Renal cortex interstitium (tissue), 11 donors: ENCODE measurements around the gene HNRNPH1. TPM values are rescaled to one million over a fixed set of nuclear protein-coding genes. Genes with fewer than 3 reads are reported as not detected.

Source experiments
- DNase-seq, 11 donors: peaks; one replicate each; pipeline ENCODE4 v3.0.0-alpha.2; 2013; ENCODE audit warnings: low read depth in 9 of 11, low spot score in 4 of 11; ENCODE audit errors: extremely low read depth in 1 of 11
- polyA plus RNA-seq, 3 donors: library from polyadenylated mRNA; unstranded; fragments of 120-200 nt; gene quantifications; one replicate each; pipeline ENCODE4 v1.2.1, GENCODE V29; 2013; ENCODE audit not compliant: insufficient read length in 3 of 3

The HNRNPH1 gene
- polyA plus RNA-seq, 3 donors, result 1,069 to 1,578 (median 1,180) TPM

DNA sequence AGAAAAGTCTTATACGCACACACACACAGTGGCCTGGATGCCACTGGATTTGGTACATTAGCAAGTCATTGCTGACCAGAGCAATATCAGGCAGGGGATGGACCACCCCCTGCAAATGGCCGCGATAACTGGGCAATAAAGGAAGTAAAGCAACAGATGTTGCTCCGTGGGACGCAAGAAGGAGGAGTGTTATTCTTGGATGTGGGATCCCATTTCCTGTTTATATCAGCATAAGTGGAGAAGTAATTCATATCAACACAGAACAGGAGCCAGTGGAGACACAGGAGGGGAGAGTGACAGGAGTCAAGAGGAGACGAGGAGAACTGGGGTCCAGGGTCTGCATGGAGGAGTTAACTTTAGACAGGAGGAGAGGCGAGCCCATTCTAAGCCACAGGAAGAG is 54.8 kb downstream of the HNRNPH1 start:
- DNase-seq, result peak in 6 of 11 donors; percentile 9 to 31 (median 22)

DNA sequence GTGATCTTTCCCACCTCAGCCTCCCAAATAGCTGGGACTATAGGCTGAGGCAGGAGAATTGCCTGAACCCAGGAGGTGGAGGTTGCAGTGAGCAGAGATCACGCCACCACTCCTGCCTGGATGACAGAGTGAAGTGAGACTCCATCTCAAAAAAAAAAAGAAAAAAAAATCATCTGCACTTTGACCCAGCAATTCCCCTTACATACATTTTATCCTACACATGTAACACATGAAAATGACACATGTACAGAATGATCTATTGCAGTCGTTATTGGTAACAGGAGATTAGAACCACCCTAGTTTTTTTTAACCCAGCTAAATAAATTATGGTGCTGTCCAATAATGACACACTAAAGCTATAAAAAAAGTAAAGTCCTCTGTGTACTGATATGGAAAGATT is 58.9 kb downstream of the HNRNPH1 start:
- DNase-seq, result no peak

Other genes with a start within 250 kb of the HNRNPH1 start
- 10 to 100 TPM; 74.4 to 91.4 (median 86.0) TPM for gene RUFY1, start 73.1 kb downstream of the HNRNPH1 start, polyA plus RNA-seq
- gene CBY3, start 57.4 kb upstream of the HNRNPH1 start, polyA plus RNA-seq, result 1 to 10 TPM in 1 of 3 donors, under 1 TPM in 2; 0.55 to 1.9 (median 0.75) TPM
- 100 to 1,000 TPM; 533 to 591 (median 590) TPM for gene CANX, start 75.3 kb upstream of the HNRNPH1 start, polyA plus RNA-seq
- 10 to 100 TPM; 39.4 to 46.6 (median 45.7) TPM for gene MAML1, start 109.2 kb upstream of the HNRNPH1 start, polyA plus RNA-seq
- 1 to 10 TPM; 2.2 to 6.8 (median 5.6) TPM for gene LTC4S, start 170.3 kb upstream of the HNRNPH1 start, polyA plus RNA-seq
- gene MGAT4B, start 183.2 kb upstream of the HNRNPH1 start, polyA plus RNA-seq, result 100 to 1,000 TPM; 160 to 181 (median 173) TPM
- gene SQSTM1, start 197.2 kb upstream of the HNRNPH1 start, polyA plus RNA-seq, result 100 to 1,000 TPM in 2 of 3 donors, 10 to 100 TPM in 1; 82.0 to 129 (median 104) TPM
- 10 to 100 TPM; 34.9 to 55.8 (median 40.7) TPM for gene MRNIP, start 235.1 kb upstream of the HNRNPH1 start, polyA plus RNA-seq